GM12872 (cell line): ENCODE measurements around the gene CDH16.

Source experiments
- TF ChIP-seq, protein P1 (sequence below): IDR thresholded peaks from 3 replicates; pipeline ENCODE4 v1.5.1; 2011; ENCODE audit warnings: low read depth, mild to moderate bottlenecking, low read length, moderate library complexity; ENCODE audit not compliant: insufficient read depth

CDH16 gene

DNA sequence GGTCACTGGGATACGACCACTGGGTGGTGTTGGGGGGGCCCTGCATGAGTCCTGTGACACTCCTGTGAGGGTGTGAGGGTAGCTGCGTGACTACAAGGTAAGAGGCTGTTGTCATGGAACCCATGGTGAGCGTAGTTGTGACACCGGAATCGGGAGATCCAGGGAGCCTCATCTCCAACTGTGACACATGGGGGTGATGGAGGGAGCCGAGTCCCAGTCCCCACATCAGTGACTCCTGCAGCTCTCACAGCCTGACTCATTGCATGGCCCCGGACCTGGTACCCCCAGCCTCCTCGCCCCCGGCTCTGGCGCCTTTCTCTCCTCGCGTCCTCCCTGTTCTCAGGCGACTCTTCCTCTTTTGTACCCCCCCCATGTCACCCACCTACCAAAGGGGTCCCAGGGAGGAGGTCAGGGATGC is 14.2 kb downstream of the CDH16 start:
- TF ChIP-seq, protein P1, sequence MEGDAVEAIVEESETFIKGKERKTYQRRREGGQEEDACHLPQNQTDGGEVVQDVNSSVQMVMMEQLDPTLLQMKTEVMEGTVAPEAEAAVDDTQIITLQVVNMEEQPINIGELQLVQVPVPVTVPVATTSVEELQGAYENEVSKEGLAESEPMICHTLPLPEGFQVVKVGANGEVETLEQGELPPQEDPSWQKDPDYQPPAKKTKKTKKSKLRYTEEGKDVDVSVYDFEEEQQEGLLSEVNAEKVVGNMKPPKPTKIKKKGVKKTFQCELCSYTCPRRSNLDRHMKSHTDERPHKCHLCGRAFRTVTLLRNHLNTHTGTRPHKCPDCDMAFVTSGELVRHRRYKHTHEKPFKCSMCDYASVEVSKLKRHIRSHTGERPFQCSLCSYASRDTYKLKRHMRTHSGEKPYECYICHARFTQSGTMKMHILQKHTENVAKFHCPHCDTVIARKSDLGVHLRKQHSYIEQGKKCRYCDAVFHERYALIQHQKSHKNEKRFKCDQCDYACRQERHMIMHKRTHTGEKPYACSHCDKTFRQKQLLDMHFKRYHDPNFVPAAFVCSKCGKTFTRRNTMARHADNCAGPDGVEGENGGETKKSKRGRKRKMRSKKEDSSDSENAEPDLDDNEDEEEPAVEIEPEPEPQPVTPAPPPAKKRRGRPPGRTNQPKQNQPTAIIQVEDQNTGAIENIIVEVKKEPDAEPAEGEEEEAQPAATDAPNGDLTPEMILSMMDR, result no peak

DNA sequence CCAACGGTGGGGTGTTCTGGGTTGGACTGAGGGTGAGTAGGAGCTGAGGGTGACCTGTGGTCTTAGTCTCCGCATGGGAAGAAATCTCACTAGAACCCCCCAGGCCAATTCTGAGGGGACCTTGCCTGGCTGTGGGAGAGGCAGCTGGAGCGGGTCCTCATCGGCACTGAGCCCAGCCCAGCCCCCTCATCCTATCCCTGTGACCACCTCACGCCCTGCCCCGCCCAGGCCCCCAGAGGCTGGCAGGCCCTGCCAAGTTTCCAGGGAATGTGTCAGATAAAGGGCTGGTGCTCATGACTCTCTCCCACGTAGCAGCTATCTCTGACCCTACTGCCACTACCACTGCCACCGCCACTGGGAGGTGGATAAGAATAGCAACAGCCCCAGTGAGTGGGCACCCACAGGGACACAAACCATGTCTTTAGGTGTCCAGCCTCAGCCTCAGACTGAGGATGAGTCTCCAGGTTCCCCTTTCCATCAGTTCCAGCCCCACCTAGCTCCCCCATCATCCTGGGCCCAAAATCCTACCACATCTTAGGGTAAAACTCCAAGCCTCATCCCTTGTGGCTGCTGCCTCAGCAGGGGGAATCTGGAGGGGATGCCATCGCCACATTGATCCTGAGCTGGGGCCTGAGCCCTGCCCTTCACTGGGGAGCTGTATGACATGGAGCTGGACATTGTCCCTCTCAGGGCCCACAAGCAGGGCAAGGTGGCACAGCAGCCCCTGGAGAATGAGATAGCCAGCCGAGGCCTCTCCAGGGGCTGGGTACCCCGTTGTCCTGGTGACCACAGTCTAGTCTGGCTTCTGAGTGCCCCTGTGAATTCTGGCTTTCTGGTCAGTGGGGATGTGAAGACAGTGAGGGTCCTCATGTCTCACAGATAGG is 14.9 kb downstream of the CDH16 start:
- TF ChIP-seq, protein P1, result no peak

DNA sequence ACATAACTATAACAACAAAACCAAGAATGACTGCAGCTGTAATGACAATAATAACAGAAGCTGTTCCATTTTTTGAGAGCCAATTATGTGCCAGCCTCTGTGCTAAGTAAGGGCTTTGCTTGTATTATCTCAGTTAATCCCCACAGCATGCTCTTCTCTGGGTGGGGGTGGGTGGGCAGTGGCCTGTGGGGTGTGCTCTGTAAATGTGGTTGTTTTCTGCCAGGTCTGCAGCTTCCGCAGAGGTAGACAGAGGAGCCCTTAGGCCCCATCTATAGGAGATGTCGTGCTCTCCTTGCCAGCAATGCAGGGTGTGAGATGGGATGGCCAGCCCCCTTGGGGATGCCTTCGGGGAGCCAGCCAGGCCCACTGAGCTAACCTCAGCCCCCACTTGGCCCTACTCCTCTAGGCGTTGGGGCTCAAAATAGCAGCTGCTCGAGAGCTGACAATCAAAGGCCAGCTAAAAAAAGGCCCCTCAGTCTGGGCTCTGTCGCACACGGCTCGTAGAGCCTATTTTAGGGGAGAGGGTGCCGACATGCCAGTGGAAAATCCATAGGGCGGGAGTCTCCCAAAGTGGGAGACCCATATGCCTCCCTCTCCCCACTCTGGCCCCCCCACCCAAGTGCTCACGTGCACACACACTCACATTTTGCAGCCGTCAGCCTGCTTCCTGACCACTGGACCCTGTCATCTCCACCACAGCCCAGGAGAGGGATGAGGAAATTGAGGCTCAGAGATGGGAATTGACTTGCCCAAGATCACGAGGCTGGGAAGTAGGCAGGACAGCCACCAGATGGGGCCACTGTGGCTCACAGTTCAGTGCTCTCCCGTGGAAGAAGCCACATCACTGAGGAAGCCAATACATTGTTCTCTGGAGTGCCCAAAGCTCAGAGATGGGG is 15.8 kb downstream of the CDH16 start:
- TF ChIP-seq, protein P1, result no peak

DNA sequence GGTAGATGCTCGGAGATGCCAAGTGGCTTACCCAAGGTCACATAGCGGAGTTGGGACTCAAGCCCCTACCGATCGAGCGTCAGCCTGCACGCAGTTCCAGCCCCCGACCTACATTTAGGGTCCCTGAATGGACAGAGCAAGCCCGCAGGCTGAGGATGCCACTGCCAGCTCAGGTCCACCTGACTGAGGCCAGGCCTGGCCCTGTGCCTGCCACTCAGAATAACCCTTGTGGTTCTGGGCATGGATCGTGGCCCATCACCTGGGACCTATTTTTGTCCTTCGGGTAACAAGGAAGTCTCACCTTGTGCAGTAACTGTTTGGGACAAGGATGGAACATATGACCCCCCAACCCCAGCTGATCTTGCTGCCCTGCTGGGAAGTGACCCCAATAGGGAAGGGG is 17.1 kb downstream of the CDH16 start:
- TF ChIP-seq, protein P1, result no peak

DNA sequence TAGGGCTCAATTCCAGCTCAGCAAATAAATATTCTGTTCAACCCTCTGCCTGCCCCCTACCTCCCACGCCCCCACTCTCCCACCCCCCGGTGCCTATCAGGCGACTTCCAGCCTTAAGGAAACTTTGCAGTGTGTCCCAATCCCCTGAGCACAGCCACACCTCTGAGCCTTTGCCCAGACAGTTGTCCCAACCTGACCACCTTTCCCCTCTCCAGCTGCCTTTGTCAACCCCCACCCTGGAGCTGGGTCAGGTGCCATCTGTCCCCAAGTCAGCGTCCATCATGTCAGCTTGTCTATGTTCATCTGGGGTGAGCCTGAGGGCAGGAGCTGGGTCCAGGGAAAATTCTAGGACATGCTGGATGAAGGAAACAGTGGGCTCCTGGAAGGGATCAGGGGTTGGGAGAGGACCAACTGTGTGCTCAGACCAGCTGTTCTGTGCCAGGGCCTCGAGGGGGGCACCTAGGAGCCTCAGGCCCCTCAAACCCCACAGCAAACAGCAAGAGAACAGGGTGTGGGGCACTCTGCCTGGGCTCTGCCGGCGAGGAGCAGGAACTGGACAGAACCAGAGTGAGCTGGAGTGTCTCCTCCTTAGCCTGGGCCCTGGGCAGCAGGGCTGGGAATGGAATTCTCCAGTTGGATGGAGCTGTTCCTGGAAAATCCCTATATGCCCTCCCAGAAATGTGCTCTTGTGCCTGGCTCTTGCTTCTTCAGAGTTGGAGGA is 17.8 kb downstream of the CDH16 start:
- TF ChIP-seq, protein P1, result no peak

DNA sequence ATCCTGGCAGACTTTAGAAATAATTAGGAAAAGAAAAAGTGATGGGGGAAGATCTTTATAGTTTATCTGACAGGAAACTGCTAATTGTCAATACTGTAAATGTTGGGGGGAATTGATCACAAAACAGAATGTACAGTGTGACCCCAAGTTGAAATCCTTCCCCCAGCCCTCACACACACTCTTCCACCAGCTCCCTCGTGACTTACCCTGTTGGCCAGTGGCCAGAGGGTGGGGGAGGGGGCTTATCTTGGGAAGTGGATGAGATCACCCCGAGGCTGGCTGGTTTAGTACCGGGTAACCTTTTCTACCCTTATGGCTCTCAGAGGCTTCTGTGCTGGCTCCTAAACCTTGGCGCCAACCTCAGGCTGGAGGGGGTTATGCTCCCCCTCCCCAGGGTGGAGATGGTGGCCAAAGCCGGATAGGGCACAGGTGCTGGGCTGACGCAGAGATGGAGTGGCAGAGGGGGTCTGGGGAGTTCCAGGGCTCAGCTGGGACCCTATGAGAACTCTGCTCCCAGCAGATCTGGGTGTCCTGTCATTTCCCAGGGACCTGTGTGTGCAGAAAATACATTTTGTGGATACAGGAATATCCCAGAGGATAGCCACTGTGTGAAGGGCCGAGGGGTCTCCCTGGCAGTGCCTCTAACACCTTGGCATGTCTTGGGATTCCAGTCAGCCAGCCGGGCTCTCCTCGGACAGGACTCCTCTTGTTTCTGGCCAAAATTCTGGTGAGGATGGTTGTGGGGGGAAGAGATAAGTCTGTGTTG is 18.6 kb downstream of the CDH16 start:
- TF ChIP-seq, protein P1, result no peak
